Kidney (tissue), 14 donors: ENCODE results near the gene CNTROB. TPM values are rescaled to one million over a fixed set of nuclear protein-coding genes. Genes with fewer than 3 reads are reported as not detected.

Experiments
- DNase-seq, 5 donors: peaks; one replicate each; pipeline ENCODE4 v3.0.0-alpha.2; 2013 to 2020
- FAIRE-seq: peaks from 2 replicates; lab custom pipeline; 2012; peaks lifted over from hg19 to GRCh38; lab: Jason Lieb, UNC
- H3K27ac ChIP-seq, 2 donors: one replicate each; pipeline ENCODE4 v1.7.0; 2013; ENCODE audit warnings: low read depth in 2 of 2, low read length in 2 of 2, inconsistent platforms in 1 of 2
- H3K27me3 ChIP-seq: one replicate; pipeline ENCODE4 v1.7.1; 2013; ENCODE audit warnings: low read length, inconsistent platforms; ENCODE audit not compliant: control insufficient read depth, insufficient read depth
- H3K36me3 ChIP-seq, 3 donors: one replicate each; pipeline versions ENCODE4 v1.7.0 to v1.7.1; 2013; ENCODE audit warnings: low read length in 3 of 3, control low read depth in 1 of 3, inconsistent platforms in 1 of 3; ENCODE audit not compliant: insufficient read depth in 3 of 3, control insufficient read depth in 2 of 3
- H3K4me1 ChIP-seq, 3 donors: one replicate each; pipeline versions ENCODE4 v1.7.0 to v1.7.1; 2013; ENCODE audit warnings: low read length in 3 of 3, inconsistent platforms in 1 of 3, low read depth in 1 of 3; ENCODE audit not compliant: control insufficient read depth in 2 of 3, insufficient read depth in 2 of 3
- H3K4me3 ChIP-seq, 3 donors: one replicate each; pipeline versions ENCODE4 v1.7.0 to v1.8.1; 2013; ENCODE audit warnings: low read length in 3 of 3, control low read depth in 1 of 3, inconsistent platforms in 1 of 3
- H3K9ac ChIP-seq, 3 donors: one replicate each; pipeline versions ENCODE4 v1.7.0 to v1.7.1; 2013; ENCODE audit warnings: low read length in 3 of 3, control low read depth in 1 of 3, inconsistent platforms in 1 of 3
- H3K9me3 ChIP-seq, 3 donors: one replicate each; pipeline versions ENCODE4 v1.7.0 to v1.7.1; 2013; ENCODE audit warnings: low read length in 3 of 3, control low read depth in 1 of 3, inconsistent platforms in 1 of 3; ENCODE audit not compliant: control insufficient read depth in 2 of 3, insufficient read depth in 1 of 3
- CTCF ChIP-seq: IDR thresholded peaks from 3 replicates; pipeline ENCODE4 v1.5.1; 2012; ENCODE audit warnings: mild to moderate bottlenecking, moderate library complexity, borderline replicate concordance; ENCODE audit not compliant: insufficient read depth; ENCODE audit errors: extremely low read depth
- intact Hi-C: fragments of 100-400 bp; cut with DNase I; formaldehyde crosslinking; loops from one replicate; pipeline ENCODE4 v1.11.1; 2022
- polyA plus RNA-seq: library from polyadenylated mRNA; stranded (reverse); fragments of 350-450 nt; fragmentation: Illumina TruSeq; extraction: RNeasy Lipid Tissue Mini Kit (QIAGEN cat#74804); gene quantifications from one replicate; pipeline ENCODE4 v1.2.3, GENCODE V29; 2014; ENCODE audit warnings: low read depth, low replicate concordance; ENCODE audit not compliant: insufficient read depth
- total RNA-seq: library from RNA; stranded (reverse); fragmentation: NEBNext Ultra II Directional; extraction: Animal tissue kit (Norgen Biotek cat#: 25700); gene quantifications from one replicate; pipeline ENCODE4 v1.2.1, GENCODE V29; 2021
- donor health status: control.
- donor health status: control.
- donor health status: control.
- donor health status: control.
- donor health status: control.
- donor health status: DM: yes; HTN: yes; CAD: no.
- donor health status: Normal renal cell carcinoma (clear cell type).

CNTROB gene
- total and polyA plus RNA-seq, 2 donors from 2014 or later: 11.6 to 27.5 TPM

GRCh38 chr17:7886227-7887037 lies 45.6 kb upstream of the CNTROB start:
- no peaks in the 10 kb centered on the region for H3K9me3 ChIP-seq
- H3K9ac ChIP-seq: peak overlapping the region; percentile 52 to 81 (median 52)
- no peak for TF ChIP-seq CTCF
- H3K4me3 ChIP-seq: peak overlapping the region; percentile 54 to 84 (median 83)
- intact Hi-C loops: no loop called here
- FAIRE-seq: no peak
- peak in 4 of 5 donors; percentile 48 to 76 (median 72) for DNase-seq
- peaks cover 6 to 9% (median 6%) of the 10 kb centered on the region in 3 donors for H3K36me3 ChIP-seq
- H3K27me3 ChIP-seq: no peaks in the 10 kb centered on the region
- peaks cover 18 to 33% (median 21%) of the 10 kb centered on the region in 3 donors for H3K4me1 ChIP-seq
- H3K27ac ChIP-seq: peak overlapping the region; percentile 95 to 97

- Histone ChIP-seq H3K36me3 (peaks cover 6 to 11% (median 9%) of the 10 kb centered on the region in 3 donors), H3K27me3 (no peaks in the 10 kb centered on the region), H3K27ac (peak overlapping the region; percentile 95 to 97), H3K4me1 (peaks cover 17 to 31% (median 21%) of the 10 kb centered on the region in 3 donors), H3K4me3 (peak overlapping the region; percentile 2 to 84 (median 83)), H3K9me3 (no peaks in the 10 kb centered on the region), H3K9ac (peak overlapping the region; percentile 20 to 81 (median 52))
- intact Hi-C loops: no loop called here
- no peak for TF ChIP-seq CTCF
- no peak for DNase-seq
- FAIRE-seq: no peak
Observed at GRCh38 chr17:7887038-7887481, 44.9 kb upstream of the CNTROB start.

- peak overlapping the region; percentile 26 to 86 (median 82) for H3K9ac ChIP-seq
- FAIRE-seq (peak; percentile 91), DNase-seq (peak; percentile 96 to 99 (median 98))
- no peak for TF ChIP-seq CTCF
- peaks cover 16 to 28% (median 21%) of the 10 kb centered on the region in 3 donors for H3K4me1 ChIP-seq
- no peaks in the 10 kb centered on the region for H3K27me3 ChIP-seq
- H3K36me3 ChIP-seq: peaks cover 8 to 11% (median 10%) of the 10 kb centered on the region in 3 donors
- H3K4me3 ChIP-seq: peak overlapping the region; percentile 60 to 84 (median 83)
- H3K27ac ChIP-seq: peak overlapping the region; percentile 94 to 97
- no peaks in the 10 kb centered on the region for H3K9me3 ChIP-seq
- intact Hi-C loops: no loop called here
Observed at GRCh38 chr17:7887482-7888183, 44.4 kb upstream of the CNTROB start.
